GM12872 (cell line): ENCODE measurements around the gene ALAD.

Experiments used
- TF ChIP-seq, protein P1 (sequence below): IDR thresholded peaks from 3 replicates; pipeline ENCODE4 v1.5.1; 2011; ENCODE audit warnings: low read depth, mild to moderate bottlenecking, low read length, moderate library complexity; ENCODE audit not compliant: insufficient read depth

ALAD gene

DNA sequence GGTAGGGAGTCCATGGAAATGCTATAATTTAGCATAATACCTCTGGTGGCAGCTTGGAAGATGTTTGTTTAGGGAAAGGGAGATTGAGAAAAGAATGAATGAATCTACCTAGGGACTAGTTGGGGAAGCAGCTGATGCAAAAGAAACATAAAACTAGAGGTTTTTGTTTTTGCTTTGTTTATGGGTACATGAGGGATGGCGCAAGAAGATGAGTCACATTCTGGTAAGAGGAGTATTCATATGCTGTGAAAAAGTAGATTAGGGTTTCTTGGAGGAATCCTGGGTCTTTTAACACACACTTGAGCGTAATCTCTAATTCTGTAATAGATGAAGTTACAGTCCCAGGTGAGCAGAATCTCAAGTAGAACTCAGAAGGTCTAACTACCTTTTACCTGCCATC lies 26.5 kb upstream of the ALAD start:
- TF ChIP-seq, protein P1, sequence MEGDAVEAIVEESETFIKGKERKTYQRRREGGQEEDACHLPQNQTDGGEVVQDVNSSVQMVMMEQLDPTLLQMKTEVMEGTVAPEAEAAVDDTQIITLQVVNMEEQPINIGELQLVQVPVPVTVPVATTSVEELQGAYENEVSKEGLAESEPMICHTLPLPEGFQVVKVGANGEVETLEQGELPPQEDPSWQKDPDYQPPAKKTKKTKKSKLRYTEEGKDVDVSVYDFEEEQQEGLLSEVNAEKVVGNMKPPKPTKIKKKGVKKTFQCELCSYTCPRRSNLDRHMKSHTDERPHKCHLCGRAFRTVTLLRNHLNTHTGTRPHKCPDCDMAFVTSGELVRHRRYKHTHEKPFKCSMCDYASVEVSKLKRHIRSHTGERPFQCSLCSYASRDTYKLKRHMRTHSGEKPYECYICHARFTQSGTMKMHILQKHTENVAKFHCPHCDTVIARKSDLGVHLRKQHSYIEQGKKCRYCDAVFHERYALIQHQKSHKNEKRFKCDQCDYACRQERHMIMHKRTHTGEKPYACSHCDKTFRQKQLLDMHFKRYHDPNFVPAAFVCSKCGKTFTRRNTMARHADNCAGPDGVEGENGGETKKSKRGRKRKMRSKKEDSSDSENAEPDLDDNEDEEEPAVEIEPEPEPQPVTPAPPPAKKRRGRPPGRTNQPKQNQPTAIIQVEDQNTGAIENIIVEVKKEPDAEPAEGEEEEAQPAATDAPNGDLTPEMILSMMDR = no peak

DNA sequence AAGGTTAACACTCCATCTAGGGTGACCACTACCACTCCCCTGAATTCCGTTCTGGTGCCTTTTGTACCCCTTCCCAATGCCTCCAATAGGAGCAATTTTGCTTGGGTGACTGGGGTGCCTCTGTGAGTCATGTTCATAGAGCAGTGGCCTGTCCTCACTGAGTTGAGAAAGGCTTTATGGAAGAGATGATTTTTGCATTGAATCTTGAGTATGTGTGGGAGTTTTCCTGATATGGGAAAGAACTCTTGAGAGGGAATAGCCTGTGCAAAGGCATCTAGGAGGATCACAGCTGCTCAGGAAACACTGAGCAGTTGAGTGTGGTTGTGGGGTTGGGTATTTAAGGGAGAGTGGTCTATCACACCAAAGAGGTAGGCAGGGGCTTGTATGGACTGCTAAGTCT lies 25.6 kb upstream of the ALAD start:
- TF ChIP-seq, protein P1 = no peak

DNA sequence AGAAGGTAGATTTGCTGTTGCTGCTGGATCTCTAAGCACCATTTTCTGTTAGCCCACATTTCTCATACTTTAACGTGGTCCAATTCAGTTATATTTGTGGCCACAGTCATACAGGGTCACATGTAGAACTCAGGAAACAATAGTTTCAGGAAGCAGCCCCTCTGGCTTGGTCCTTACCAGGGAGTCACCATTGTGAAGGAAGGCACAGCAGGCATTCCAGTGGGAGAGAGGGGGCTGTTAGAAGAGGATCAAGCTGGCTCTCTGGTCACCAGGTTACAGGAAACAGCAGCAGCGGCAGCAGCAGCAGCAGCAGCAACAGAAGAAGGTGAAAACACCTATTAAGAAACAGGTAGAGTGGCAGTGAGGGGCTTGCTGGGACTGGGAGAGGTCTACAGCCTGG lies 24.0 kb upstream of the ALAD start:
- TF ChIP-seq, protein P1 = no peak

DNA sequence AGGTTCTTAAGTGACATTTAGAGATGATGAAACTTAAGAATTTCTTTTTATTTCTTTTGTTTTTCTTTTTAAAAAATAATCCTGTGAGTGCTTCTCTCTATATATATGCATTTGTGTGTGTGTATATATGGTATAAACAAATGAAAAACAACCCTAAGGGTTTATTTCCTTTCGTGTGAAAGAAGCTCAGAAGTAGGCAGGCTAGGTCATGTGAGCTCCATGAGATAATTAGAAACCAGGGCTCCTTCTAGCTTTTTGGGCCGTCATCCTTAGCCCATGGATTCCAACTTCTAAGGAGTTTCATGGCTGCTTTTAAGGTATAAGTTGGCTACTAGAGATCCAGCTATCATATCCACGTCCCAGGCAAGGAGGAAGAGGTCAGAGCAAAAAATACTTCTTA lies 20.6 kb upstream of the ALAD start:
- TF ChIP-seq, protein P1 = no peak

DNA sequence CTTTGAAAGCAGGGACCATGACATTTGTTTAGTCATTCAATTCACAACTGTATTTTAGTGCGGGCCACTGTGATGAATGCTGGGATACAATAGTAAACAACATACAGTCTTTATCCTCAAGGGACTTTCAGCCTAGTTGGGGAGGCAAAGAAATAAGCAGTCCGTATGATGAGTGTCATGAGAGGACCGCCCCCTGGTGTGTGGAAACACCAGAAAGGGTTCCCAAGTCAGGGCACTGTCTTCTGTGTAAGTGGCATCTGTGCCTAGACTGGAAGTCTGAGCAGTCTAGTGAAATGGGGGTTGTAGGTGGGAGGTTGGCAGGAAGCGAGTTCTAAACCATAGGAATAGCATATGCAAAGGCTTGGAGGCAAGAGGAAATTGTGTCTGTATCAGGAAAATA lies 16.3 kb upstream of the ALAD start:
- TF ChIP-seq, protein P1 = no peak

DNA sequence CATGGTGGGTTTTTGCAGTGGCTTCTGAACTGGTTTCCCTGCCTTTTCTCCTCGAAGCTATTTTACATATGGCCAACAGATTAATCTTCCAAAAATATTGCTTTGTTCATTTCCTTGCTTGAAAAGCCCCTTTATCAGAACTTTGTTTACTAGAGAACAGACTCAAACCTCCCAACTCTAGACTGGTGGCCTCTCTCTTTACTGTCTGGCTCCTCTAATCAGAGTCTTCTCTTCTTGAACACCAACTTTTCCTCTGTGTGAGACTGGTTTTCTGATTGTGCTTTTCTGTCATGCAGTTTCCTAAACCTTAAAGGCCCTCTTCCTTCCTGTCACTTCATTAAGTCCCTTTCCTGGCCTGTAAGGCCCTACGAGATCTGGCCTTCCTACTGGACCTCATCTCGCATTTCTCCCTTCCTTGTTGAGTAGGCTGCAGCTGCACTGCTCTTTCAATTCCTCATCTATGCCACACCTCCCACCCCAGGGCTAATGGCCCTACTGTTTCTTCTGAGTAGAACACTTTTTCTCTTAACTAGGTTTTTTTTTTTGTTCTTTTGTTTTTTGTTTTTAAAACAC lies 15.2 kb upstream of the ALAD start:
- TF ChIP-seq, protein P1 = no peak

DNA sequence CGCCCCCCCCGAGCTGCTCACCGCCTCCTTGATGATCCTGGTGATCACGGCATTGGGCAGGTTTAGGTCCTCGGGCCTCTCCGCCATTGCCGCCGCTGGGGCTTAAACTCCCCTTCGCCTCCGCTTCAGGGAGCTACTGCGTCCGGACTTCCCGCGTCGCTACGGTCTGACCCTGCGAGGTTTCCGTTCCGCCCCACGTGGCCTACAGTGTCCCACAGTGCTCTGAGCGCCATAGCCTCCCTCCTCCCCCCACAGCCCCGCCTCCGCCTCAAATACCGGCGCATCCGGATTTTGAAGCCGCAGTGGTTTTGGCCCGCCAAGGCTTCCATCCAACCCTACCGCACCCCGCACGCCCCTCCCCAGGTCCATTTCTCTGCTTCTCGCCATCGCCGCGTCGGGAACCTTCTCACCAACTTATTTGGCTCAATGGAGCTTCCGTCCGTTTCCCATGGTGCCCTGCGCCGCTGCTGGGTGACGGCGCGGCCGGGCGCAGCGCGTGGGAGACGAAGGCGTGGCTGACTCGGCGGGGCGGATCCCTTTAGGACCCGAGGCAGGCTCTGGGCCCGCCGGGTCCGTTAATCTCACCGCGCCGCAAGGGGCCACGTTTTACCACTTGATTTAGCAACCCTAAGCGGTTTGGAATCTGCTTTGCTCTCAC lies 9.3 kb upstream of the ALAD start, which contains the start of the genes C9orf43 and POLE3:
TSS of gene C9orf43 (plus strand) at position 541 of the 658 bp plus-strand sequence. CDS start 2,747 bp downstream, outside the sequence.
TSS of gene POLE3 (minus strand) at position 469 of the 658 bp plus-strand sequence. CDS start at position 87, 382 bp downstream.
- TF ChIP-seq, protein P1 = no peak
